ENCODE results near the gene JADE2. TPM values are rescaled to one million over a fixed set of nuclear protein-coding genes. Genes with fewer than 3 reads are reported as not detected.

JADE2 gene
- total and polyA plus RNA-seq, 2 donors (not counting 3 experiments of a cell fraction or from before 2014, with no cell fraction given), result 11.6 to 31.1 TPM

DNA sequence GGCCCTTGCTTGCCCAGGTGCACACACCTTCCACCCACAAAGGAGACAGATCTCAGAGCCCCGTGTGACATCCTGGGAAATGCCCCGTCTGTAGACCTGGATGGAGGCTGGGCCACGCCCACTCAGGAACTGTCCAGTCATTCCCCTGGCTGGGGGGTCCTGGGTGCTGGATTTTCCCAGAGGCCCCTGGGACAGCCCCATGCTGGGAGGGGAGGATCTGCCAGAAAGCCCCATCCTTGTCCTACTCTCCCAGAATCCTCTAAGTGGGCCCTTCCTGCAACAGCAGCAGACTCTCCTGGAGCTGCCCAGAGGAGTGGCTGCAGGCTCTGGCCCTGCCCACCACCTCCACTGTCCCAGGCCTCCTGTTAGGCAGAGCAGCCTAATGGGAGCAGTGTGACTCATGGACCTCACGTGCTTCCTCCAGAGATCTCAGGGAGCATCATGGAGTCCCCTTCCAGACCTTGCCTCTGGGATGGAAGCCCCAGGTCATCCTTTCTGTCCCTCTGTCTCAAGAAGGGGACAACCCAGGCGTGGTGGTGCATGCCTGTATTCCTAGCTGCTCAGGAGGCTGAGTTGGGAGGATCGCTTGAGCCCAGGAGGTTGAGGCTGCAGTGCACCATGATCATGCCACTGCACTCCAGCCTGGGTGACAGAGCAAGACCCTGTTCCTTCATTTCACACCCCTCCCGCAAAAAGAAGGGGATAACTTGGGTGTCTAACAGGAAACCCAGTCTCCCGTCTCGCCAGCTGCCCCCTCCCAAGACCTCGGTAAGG, 51.7 kb downstream of the JADE2 start:
- H3K4me3 ChIP-seq (replicated peaks in 1 of 3; ENCODE audit: insufficient read depth in 1 of 3, low read depth in 1 of 3, low read length in 3 of 3), result no peak overlapping the region
- CTCF ChIA-PET, result interaction anchor here (0.6 to 6.9 kb wide), 19 partner anchors 10 to 389 kb away, joined by 3 to 112 read pairs (median 5); partner anchors contain the start of genes CDKN2AIPNL, JADE2 and UBE2B
- no TSS peak for BruUV-seq (replicated peaks)
- DNase-seq (ENCODE audit: low read depth, low spot score), result peak; percentile 52
- dilution Hi-C loops (cut with MboI; ENCODE audit: extremely low pct_ligation_motif_present, low sequenced_read_pairs), result no loop called here
- H3K9ac ChIP-seq (replicated peaks; ENCODE audit: extremely low read depth, insufficient read depth, low read length), result no peak overlapping the region
- H3K27me3 ChIP-seq (ENCODE audit: control insufficient read depth in 2 of 2, insufficient read depth in 2 of 2, low read length in 2 of 2), result no peaks in the 10 kb centered on the region
- H3K4me1 ChIP-seq (ENCODE audit: control insufficient read depth, extremely low read depth, insufficient read depth, low read length), result peaks cover 37% of the 10 kb centered on the region
- no peaks in the 10 kb centered on the region for H3K9me3 ChIP-seq (replicated peaks; ENCODE audit: control insufficient read depth, insufficient read depth, low read length)
- no peaks in the 10 kb centered on the region for H4K20me1 ChIP-seq (replicated peaks; ENCODE audit: control insufficient read depth, extremely low read depth, insufficient read depth, low read length)
- no peaks in the 10 kb centered on the region for H3K9me1 ChIP-seq (replicated peaks; ENCODE audit: control insufficient read depth, extremely low read depth, insufficient read depth, low read length)
- H3K4me2 ChIP-seq (ENCODE audit: insufficient read depth, low read length), result no peak overlapping the region
- intact Hi-C loops (cut with micrococcal nuclease), result loop anchor here (1.0 to 2.0 kb wide), 5 partner anchors 9 to 166 kb away; partner anchors contain the start of gene CDKN2AIPNL
- FAIRE-seq, result no peak
- H3K79me2 ChIP-seq (ENCODE audit: control insufficient read depth, insufficient read depth, low read length), result no peaks in the 10 kb centered on the region
- no peak overlapping the region for H2AFZ ChIP-seq (ENCODE audit: low read depth, low read length)
- H3K36me3 ChIP-seq (ENCODE audit: control insufficient read depth in 2 of 2, extremely low read depth in 1 of 2, insufficient read depth in 2 of 2, low read length in 2 of 2), result peaks cover 0 to 20% of the 10 kb centered on the region in 2 experiments
- TF ChIP-seq, protein P1, sequence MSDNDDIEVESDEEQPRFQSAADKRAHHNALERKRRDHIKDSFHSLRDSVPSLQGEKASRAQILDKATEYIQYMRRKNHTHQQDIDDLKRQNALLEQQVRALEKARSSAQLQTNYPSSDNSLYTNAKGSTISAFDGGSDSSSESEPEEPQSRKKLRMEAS (IDR thresholded peaks at IDR 0.05; ENCODE audit: insufficient read depth, insufficient read length), result peak; percentile 73
- TF ChIP-seq MYC (IDR thresholded peaks at IDR 0.05; ENCODE audit: low read depth, low read length) (no peak), EZH2 (IDR thresholded peaks at IDR 0.05; ENCODE audit: borderline replicate concordance, low read depth, low read length, severe bottlenecking) (no peak), FOS (IDR thresholded peaks at IDR 0.05; ENCODE audit: borderline replicate concordance, insufficient read depth, low read length) (peak; percentile 70), JUN (IDR thresholded peaks at IDR 0.05; ENCODE audit: borderline replicate concordance, insufficient read depth, insufficient read length, low read depth) (no peak), GATA2 (IDR thresholded peaks at IDR 0.05; ENCODE audit: insufficient read depth, insufficient read length, low read depth, low read length) (no peak), POLR2AphosphoS5 (IDR thresholded peaks at IDR 0.05; ENCODE audit: insufficient read depth, low read depth, low read length) (no peak), POLR2A (IDR thresholded peaks at IDR 0.05; ENCODE audit: low read depth, low read length) (peak; percentile 37)
- TF ChIP-seq, protein P2, sequence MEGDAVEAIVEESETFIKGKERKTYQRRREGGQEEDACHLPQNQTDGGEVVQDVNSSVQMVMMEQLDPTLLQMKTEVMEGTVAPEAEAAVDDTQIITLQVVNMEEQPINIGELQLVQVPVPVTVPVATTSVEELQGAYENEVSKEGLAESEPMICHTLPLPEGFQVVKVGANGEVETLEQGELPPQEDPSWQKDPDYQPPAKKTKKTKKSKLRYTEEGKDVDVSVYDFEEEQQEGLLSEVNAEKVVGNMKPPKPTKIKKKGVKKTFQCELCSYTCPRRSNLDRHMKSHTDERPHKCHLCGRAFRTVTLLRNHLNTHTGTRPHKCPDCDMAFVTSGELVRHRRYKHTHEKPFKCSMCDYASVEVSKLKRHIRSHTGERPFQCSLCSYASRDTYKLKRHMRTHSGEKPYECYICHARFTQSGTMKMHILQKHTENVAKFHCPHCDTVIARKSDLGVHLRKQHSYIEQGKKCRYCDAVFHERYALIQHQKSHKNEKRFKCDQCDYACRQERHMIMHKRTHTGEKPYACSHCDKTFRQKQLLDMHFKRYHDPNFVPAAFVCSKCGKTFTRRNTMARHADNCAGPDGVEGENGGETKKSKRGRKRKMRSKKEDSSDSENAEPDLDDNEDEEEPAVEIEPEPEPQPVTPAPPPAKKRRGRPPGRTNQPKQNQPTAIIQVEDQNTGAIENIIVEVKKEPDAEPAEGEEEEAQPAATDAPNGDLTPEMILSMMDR (IDR thresholded peaks at IDR 0.05; ENCODE audit: extremely low read depth in 1 of 2, insufficient read depth in 1 of 2, low read depth in 1 of 2, low read length in 2 of 2), result no peak
- POLR2A ChIA-PET, result no interaction called here
- H3K27ac ChIP-seq (ENCODE audit: insufficient read depth, low read depth, low read length), result peak overlapping the region; percentile 67
